NCI-H524 (cell line): Measurements from ENCODE around the gene CHD9.
"Not testable (repeated sequence)": the region's sequence is repeated elsewhere in the genome, so short reads cannot be mapped to it uniquely, and the experiment has no call there.

Experiments
- DNase-seq, 2 experiments: peaks; one replicate each; lab custom pipeline; 2025; lab: John Stamatoyannopoulos, UW

Gene CHD9

DNA sequence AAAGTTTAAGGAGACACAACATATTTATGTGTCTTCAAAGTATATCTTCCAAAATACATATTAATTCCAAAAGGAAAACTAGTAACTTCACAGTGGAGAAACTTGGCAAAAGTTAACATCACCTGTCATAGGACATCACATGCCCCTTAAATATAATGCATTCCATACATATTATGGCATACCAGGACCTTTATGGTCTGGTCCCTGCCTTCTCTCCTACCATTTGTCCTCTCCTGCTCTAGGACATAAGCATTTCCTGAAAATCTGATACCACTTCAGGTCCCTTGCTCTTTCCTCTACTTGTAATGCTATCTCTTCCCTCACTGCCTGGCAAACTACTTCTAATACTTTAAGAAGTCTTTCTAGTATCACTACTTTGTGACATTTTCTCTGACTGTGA, 211.4 kb downstream of the CHD9 start:
- DNase-seq, result no peak

DNA sequence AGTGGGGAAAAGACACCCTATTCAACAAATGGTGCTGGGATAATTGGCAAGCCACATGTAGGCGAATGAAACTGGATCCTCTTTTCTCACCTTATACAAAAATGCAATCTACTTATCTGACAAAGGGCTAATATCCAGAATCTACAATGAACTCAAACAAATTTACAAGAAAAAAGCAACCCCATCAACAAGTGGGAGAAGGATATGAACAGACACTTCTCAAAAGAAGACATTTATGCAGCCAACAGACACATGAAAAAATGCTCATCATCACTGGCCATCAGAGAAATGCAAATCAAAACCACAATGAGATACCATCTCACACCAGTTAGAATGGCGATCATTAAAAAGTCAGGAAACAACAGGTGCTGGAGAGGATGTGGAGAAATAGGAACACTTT, 223.7 kb downstream of the CHD9 start:
- DNase-seq, result not testable (repeated sequence)

DNA sequence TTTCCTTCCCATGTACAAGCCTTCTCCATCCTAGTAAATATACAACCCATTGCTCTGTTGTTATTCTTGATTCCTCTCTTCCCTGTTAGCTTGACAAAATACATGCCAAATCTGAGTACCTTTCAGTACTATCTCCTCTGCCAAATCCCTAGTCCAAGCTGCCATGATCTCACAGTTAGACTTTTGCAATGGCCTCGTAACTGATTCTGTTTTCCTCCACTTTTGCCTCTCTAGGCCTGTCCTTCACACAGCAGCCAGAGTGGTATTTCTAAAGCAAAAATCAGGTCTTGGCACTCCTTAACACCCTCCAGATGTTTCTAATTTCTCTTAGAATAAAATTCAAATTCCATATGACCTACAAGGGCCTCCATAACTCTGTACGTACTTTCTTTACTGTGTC, 226.5 kb downstream of the CHD9 start:
- no peak for DNase-seq

DNA sequence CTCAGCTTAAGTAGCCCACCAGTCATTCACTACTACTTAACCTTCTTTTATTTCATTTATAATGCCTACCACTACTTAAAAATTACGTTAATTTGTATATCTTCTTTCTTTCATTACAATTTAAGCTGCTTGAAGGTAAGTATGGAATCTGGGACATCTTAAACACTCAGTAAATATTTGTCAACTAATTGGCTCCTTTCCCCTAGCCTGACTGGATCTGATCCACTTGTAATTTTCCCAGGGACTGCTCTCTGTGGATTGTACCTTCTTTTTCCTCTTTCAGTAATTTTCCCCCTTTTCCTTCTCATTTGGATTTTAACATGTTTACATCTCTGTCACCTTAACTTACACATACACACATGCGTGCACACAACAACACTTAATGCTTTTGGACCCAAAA, 227.1 kb downstream of the CHD9 start:
- no peak for DNase-seq

DNA sequence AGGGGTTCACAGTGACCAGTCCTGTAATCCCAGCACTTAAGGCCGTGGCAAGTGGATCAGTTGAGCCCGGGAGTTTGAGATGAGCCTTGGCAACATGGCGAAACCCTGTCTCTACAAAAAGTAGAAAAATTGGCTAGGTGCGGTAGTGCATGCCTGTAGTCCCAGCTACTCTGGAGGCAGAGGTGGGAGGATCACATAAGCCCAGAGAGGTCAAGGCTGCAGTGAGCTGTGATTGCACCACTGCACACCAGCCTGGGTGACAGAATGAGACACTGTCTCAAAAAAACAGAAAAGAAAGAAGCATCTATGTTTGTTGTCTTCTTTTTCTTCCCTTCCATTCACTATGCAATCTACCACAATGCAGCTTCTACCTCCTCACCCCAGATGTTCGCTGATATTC, 227.5 kb downstream of the CHD9 start:
- DNase-seq, result no peak

DNA sequence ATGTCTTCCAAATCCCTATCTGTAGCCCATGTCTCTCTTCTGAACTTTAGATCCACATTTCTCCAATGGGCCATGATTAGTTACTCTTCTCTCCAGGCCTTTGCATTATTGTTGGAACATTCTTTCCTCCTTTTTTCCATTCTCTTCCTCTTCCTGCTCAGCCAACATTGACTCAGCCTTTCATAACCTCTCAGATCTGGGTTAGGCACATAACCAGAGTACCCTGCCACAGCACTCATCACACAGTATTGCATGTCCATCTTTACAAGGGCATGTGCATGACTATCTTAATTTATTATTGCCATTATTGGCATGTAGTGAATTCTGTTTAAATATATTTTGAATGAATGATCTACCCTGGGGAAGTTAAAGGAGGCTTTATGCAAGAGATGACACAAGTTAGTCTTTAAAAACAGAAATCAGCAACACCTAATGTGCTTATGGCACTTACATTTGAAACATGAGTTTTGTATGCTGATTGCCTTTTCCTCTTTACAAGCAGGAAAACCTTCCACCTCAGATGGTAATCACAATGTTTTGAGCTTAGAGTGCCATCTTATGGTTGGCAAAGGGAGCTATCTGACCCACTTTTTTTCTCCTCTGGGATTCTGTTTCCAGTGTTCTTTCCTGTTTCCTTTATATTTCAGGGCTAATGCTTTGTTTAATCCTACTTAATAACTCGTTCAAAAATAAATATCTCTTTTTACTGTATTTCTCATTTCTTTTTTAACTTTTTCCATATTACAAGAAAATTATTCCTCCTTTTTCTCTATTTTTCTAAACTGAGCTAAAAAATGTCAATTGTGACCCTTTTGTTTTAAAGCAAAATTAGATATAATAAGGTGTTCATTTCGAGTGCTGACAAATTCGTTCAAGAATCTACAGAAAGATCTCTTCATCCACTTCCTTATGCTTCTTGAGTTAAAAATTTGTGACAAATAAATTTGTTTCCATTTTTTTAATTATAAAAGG, 228.5 kb downstream of the CHD9 start:
- peak; percentile 8 to 68 for DNase-seq

DNA sequence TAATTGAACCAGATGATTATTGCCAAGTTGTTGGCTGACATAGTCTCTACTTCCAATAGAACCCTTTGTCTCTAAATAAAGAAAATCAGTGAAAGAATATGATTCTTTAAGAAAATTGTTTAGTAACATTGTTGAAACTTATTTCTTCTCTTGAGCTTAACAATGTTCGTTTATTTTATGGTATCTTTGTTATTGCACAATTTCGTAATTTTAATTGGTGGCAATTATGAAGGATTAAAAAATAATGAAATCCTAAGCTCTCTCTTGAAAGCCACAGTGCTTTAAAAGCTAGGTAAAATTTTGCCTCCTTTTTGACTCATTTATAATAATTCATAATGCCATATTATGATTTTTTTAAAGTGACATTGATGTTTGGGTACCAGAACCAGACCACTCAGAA, 230.4 kb downstream of the CHD9 start:
- no peak for DNase-seq

DNA sequence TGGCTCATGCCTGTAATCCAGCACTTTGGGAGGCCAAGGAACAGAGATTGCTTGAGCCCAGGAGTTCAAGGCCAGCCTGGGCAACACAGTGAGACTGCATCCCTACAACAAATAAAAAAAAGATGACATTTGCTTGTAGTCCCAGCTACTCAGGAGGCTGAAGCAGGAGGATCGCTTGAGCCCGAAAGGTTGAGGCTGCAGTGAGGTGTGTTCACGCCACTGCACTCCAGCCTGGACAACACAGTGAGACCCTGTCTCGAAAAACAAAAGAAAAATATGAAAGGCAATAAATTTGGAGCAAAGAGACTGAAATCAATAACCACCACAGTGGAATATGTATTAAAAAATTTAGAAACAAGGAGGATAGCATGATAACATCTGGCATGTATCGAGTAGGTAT, 235.7 kb downstream of the CHD9 start:
- no peak for DNase-seq

DNA sequence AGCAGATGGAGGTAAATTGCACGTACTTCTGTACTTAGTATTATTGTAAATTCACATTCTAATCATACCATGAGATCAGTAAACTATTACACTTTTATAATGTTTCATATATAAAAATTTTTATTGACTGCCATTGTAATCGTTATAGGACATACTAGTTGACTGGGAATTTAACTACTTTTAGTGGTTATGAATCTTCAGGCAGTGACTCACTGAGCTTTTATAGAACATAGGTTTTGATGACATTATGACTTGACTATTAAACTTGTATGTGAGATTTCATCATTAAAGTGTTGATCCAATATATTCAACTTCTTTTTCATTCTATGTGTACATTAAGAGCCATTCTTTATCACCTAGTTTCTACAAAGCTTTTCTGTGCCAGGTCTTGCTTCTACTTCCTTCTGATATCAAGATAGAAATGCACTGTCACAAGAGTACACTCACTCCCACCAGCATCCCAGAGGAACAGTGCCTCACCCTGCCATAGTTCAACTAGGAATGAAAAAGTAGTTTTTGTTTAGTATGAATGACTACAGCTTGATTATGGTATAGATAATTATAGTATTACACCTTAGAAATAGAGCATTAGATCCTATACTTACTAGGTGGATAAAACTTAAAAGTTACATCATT, 237.1 kb downstream of the CHD9 start:
- DNase-seq, result no peak

DNA sequence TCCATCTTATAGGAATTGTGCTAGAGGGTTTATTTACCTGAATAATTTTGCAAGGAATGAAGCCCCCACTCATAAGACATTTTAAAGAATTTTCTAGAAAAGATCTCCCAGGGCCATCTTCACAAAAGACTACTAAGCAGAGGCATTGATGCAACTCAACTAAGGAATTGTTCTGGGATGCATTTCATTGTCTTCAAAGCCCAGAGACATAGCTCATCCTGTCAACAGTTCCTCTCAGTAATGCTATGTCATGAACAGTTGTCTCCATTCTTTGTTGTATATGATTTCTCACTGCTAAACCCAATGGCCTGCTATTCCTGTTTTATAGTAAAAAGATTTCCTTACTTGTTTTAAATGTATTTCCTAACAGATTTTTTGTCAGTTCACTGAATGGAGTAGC, 242.7 kb downstream of the CHD9 start:
- no peak for DNase-seq

DNA sequence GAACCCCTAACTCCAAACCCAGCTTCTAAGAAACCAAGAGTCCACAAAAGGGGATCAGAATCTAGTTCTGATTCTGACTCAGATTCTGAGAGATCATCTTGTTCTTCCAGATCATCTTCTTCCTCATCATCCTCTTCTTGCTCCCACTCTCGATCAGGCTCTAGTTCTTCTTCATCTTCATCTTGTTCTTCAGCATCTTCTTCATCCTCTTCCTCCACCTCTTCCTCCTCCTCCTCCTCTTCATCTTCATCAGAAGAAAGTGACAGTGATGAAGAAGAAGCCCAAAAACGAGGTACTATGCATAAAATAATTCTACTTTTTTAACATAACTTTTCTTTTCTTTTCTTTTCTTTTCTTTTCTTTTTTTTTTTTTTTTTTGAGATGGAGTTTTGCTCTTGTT, 249.5 kb downstream of the CHD9 start:
- no peak for DNase-seq

DNA sequence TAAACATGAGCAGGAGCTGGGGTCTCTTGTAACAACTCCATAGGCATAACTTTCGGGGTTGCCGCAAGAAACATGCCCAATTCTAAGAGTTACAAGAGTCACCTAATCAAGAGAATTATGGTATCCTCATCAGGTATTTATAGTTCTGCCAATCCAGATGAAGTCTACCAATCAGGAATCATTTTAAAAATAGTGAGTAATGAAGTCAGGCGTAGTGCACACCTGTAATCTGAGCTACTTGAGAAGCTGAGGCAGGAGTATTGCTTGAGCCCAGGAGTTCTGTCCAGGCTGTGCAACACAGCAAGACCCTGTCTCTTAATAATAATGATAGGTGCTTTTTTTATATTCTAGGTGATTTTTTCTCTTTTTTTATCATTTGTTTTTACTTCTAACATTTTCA, 251.0 kb downstream of the CHD9 start:
- no peak for DNase-seq

DNA sequence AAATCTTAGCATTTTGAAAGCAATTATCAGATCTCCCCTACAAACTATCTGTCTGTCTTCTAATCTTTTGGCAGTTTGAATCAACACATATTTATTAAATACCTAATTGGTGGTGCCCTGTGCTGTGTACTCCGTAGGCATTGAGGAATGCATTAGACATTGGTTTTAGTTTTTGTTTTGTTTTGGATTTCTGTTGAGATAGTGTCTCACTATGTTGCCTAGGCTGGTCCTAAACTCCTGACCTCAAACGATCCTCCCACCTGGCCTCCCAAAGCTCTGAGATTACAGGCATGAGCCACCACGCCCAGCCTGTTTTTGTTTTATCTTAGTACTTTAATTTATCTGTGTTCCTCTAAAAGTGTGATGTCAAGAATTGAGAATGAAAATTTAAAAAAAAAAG, 254.7 kb downstream of the CHD9 start:
- no peak for DNase-seq

DNA sequence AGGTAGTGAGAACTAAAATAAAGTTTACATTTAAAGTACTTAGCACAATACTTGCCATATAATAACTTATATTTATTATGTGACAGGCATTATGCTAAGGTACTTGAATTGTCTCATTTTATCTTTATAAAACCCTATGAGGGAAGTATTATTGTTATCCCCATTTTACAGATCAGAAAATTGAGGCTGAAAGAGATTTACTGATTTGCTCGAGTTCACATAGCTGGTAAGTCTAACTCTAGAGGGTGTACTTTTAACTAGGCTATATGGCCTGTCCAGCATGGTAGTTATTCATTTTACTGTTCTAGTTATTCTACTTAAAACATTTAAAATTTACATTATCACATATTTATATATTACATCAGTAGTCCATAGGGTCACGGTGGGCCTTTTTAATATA, 266.2 kb downstream of the CHD9 start:
- no peak for DNase-seq

DNA sequence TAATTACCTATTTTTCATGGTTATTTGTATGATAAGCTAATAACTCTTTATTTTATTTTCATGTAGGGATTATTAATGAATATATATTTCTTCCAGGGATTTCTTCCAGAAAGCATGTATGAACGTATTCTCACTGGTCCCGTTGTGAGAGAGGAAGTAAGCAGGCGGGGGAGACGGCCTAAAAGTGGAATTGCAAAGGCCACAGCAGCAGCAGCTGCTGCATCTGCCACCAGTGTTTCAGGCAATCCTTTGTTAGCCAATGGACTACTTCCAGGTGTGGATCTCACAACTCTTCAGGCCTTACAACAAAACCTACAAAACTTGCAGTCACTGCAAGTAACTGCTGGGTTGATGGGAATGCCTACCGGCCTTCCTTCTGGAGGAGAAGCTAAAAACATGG, 269.1 kb downstream of the CHD9 start:
- DNase-seq, result no peak

DNA sequence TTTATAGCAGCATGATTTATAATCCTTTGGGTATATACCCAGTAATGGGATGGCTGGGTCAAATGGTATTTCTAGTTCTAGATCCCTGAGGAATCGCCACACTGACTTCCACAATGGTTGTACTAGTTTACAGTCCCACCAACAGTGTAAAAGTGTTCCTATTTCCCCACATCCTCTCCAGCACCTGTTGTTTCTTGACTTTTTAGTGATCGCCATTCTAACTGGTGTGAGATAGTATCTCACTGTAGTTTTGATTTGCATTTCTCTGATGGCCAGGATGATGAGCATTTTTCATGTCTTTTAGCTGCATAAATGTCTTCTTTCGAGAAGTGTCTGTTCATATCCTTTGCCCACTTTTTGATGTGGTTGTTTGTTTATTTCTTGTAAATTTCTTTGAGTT, 276.2 kb downstream of the CHD9 start:
- not testable (repeated sequence) for DNase-seq

DNA sequence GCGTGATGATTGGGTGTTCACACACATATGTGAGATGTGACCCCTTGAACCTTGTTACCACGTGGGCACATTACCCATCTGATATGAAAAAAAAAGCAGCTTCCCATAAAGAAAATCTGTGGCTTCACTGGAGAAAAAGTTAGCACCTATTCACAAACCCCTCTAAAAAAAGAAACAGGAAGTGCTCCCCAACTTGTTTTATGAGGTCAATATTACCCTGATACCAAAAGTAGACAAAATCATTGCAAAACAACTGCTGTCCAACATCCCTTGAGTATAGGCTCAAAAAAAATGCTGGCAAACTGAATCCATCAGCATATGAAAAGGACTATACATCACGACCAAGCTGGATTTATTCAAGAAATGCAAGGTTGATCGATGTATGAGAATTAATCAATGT, 279.8 kb downstream of the CHD9 start:
- DNase-seq, result no peak

DNA sequence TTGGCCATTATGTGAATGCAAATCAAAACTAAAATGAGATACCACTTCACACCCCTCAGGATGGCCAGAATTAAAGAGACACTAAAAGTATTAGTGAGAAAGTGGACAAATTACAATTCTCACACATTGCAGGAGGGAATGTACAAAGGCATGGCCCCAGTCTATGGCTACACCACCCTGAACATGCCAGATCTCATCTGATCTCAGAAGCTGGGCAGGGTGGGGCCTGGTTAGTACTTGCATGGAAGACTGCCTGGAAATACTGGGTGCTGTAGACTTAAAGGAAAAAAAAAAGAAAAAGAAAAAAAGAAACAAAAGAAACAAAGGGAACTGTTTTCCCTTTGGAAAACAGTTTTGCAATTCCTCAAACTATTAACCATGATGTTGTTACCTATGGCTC, 282.5 kb downstream of the CHD9 start:
- no peak for DNase-seq

DNA sequence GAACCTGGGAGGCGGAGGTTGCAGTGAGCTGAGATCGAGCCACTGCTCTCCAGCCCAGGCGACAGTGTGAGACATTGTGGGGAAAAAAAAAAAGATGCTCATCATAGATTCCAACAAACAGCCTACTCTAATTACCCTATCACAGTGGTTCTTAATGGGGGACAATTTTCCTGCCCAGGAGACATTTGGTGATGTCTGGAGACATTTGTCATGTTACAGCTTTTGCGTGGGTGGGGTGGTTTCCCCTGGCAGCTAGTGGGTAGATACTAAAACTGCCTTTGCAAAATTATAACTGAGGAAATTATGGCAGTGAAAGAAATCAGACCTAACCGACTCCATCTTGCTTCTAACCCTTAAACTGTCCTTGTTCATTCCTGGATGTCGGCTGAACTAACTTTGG, 287.0 kb downstream of the CHD9 start:
- no peak for DNase-seq

DNA sequence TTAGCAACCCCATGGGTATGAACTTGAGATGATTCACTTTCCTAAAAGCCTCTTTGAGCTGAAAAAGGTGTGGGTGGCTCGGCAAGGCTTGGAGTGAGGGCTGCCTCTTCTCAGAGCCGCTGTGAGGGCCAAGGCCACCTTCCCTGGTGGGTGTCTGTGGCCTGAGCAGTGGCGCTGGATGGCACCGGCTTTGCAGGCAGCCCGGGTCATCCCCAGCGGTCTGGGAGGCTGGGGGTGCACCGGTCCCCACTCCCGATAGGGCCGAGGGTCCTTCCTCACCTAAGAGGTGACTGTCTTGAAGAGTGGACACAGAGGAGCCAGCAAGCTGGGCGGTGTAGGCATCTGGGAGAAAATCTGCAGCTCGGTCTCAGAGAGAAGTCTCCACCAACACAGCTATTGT, 300.3 kb downstream of the CHD9 start:
- no peak for DNase-seq

DNA sequence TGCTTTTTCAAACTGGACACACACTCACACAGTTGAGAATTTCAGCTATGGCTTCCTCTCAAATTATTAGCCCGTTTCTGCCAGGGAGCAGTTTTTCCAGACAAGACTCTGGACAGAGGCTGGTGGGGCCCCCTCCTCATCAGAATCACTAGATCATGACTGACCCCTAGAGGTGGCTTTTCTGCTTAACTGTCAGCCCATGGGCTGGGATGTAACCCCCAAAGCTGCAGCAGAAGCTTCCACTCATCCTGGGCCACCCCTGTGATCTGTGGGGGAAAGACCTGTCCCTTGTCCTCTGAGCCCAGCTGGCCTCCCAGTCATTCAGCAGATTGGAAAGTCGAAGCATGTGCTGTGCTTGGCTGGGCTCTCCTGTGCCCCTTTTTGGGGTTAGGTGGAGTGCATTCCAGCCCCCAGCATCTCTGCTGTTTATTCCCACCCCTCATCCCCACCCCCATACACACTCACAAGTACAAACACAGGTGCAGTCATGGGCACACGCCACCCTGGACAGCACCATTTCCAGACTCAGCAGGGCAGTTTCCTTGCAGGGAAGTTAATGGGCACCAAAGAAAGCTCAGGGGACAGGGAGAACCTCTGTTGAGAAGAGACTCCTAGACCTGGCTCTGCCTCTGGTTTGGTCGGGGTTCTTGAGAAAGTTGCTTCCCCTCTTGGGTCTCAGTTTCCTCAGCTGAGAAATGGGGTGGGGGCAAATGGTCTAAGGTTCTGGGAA, 301.9 kb downstream of the CHD9 start:
- DNase-seq, result peak in 1 of 2 experiments; percentile 3

DNA sequence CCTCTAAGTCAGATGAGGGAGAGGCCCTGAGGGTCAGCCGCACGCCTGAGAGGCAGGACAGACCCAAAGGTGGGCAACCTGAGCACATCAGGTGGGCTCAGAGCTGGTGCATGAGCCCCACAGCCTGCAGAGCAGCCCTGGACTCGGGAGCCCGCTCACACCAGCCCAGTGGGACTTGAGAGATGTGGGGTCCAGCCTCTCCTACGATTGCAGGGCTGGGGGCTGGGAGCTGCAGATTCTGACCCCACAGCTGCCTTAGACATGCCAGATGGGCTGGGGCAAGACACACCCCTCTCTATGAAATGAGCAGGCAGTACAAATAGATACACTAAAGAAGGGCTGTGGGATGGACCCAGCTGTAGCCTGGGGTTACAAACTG, 302.4 kb downstream of the CHD9 start:
- DNase-seq, result peak in 1 of 2 experiments; percentile 34

DNA sequence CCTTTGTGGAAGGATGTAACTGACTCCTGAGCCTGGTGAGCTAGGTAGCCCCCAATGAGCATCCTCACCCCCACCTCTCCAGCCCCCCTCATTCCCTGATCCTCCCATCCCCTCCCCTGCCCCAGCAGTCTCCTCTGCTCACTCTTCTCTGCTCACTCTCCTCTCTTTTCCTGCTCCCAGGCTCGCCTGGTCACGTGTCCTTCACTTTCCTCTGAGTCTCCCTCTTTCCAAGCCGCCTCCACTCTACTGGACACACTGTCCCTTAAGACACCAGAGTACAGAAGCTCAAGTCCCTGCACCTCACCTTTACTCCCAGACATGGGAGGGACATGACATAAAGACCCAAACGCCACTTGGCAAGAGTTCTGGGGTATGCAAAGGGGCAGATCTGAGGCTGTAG, 303.2 kb downstream of the CHD9 start:
- no peak for DNase-seq
